ENCODE measurements around the gene RIC1. TPM values are rescaled to one million over a fixed set of nuclear protein-coding genes. Genes with fewer than 3 reads are reported as not detected.

RIC1 gene
- total and polyA plus RNA-seq, 2 of the 8 experiments (the other 6 are each of a cell fraction or from before 2014, with no cell fraction given): 10.7 to 24.5 TPM

GRCh38 chr9:5818424-5819142, 189.7 kb downstream of the RIC1 start:
- Histone ChIP-seq H4K20me1 (replicated peaks in 1 of 2; ENCODE audit: control insufficient read depth in 1 of 2, insufficient read depth in 2 of 2, low read length in 2 of 2) (peaks cover 0 to 2% of the 10 kb centered on the region in 2 experiments), H2BK5ac (ENCODE audit: low read depth, low read length) (no peak overlapping the region), H3K79me2 (ENCODE audit: control insufficient read depth in 1 of 2, insufficient read depth in 2 of 2, low read length in 2 of 2) (no peaks in the 10 kb centered on the region), H2BK15ac (ENCODE audit: low read length) (no peak overlapping the region), H4K91ac (replicated peaks; ENCODE audit: insufficient read length, low read length) (no peak overlapping the region), H3K27ac (ENCODE audit: low read depth, low read length) (no peak overlapping the region), H2BK20ac (ENCODE audit: low read length) (no peak overlapping the region), H3K27me3 (replicated peaks in 1 of 4; ENCODE audit: control insufficient read depth in 3 of 4, extremely low read depth in 1 of 4, insufficient read depth in 3 of 4, low read length in 3 of 4) (no peaks in the 10 kb centered on the region), H3K18ac (ENCODE audit: extremely low read depth, low read length) (no peak overlapping the region), H3K79me1 (ENCODE audit: low read depth, low read length) (no peaks in the 10 kb centered on the region), H2AFZ (ENCODE audit: low read length) (no peak overlapping the region), H4K5ac (ENCODE audit: insufficient read length, low read depth, low read length) (no peak overlapping the region), H3K36me3 (ENCODE audit: control insufficient read depth in 2 of 4, insufficient read depth in 4 of 4, low read length in 3 of 4) (peaks cover 0 to 6% (median 0%) of the 10 kb centered on the region in 4 experiments; a peak in 1 of 8 replicates), H3K9ac (replicated peaks in 1 of 4; ENCODE audit: extremely low read depth in 1 of 4, low read depth in 3 of 4, low read length in 3 of 4) (no peak overlapping the region), H3K4me1 (replicated peaks in 1 of 4; ENCODE audit: control insufficient read depth in 3 of 4, insufficient read depth in 4 of 4, low read length in 3 of 4) (no peaks in the 10 kb centered on the region), H2AK5ac (ENCODE audit: low read depth, low read length) (no peak overlapping the region), H3K4me2 (ENCODE audit: insufficient read depth in 1 of 2, low read depth in 2 of 2, low read length in 2 of 2) (no peak overlapping the region), H2BK120ac (replicated peaks; ENCODE audit: low read depth, low read length) (no peak overlapping the region), H3K23me2 (ENCODE audit: low read depth, low read length) (no peaks in the 10 kb centered on the region), H3K4me3 (ENCODE audit: extremely low read depth in 1 of 4, insufficient read depth in 2 of 4, low read depth in 3 of 4, low read length in 4 of 4) (no peak overlapping the region), H4K8ac (ENCODE audit: extremely low read depth, insufficient read depth, low read length) (no peak overlapping the region), H3K9me3 (ENCODE audit: insufficient read depth in 2 of 2, low read depth in 1 of 2, low read length in 1 of 2) (no peaks in the 10 kb centered on the region), H2BK12ac (ENCODE audit: low read depth, low read length) (no peak overlapping the region), H3K56ac (replicated peaks; ENCODE audit: insufficient read length, low read depth, low read length) (no peak overlapping the region), H3K4ac (replicated peaks; ENCODE audit: insufficient read length, low read depth, low read length) (no peak overlapping the region), H3K23ac (ENCODE audit: insufficient read length) (no peak overlapping the region), H3K14ac (ENCODE audit: insufficient read length) (no peak overlapping the region)
- DNase-seq (ENCODE audit: low read depth in 1 of 2, low spot score in 2 of 2): no peak
- TF ChIP-seq BCL11A (IDR thresholded peaks at IDR 0.05; ENCODE audit: low read depth in 2 of 2, low read length in 2 of 2): no peak
- no peak for TF ChIP-seq SP4 (IDR thresholded peaks at IDR 0.05; ENCODE audit: low read length)
- TF ChIP-seq ZNF274 (IDR thresholded peaks at IDR 0.05; ENCODE audit: borderline replicate concordance, extremely low read depth, low read length): no peak
- TF ChIP-seq TCF12 (IDR thresholded peaks at IDR 0.05; ENCODE audit: low read depth, low read length): no peak
- TF ChIP-seq RFX5 (IDR thresholded peaks at IDR 0.05; ENCODE audit: borderline replicate concordance, low read depth, low read length): no peak
- TF ChIP-seq, protein P1, sequence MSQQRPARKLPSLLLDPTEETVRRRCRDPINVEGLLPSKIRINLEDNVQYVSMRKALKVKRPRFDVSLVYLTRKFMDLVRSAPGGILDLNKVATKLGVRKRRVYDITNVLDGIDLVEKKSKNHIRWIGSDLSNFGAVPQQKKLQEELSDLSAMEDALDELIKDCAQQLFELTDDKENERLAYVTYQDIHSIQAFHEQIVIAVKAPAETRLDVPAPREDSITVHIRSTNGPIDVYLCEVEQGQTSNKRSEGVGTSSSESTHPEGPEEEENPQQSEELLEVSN (IDR thresholded peaks at IDR 0.05): no peak
- no peak for TF ChIP-seq CBX8 (IDR thresholded peaks at IDR 0.05; ENCODE audit: borderline replicate concordance, low read depth, low read length)
- no peak for TF ChIP-seq RXRA (IDR thresholded peaks at IDR 0.05; ENCODE audit: insufficient read depth, low read depth, low read length)
- TF ChIP-seq TBP (IDR thresholded peaks at IDR 0.05; ENCODE audit: low read depth, low read length): no peak
- FAIRE-seq: no peak
- ChIA-PET POLR2A (ENCODE audit: partially characterized antibody) (no interaction called here), CTCF (ENCODE audit: partially characterized antibody) (interaction anchor here (0.6 to 1.8 kb wide), 4 partner anchors 16 to 802 kb away, joined by 3 to 4 read pairs (median 3); no protein-coding TSS in a partner anchor)
- 86% methylated on average over 2 of the region's 2 CpGs; no CpG with 5 or more reads in 1 of the 2 experiments for WGBS, 2 experiments (ENCODE audit: extremely low coverage in 1 of 2, insufficient coverage in 1 of 2, insufficient read length in 1 of 2, insufficient replicate concordance in 2 of 2, low coverage in 1 of 2, low lambda C conversion rate in 2 of 2, missing lambda C conversion rate in 1 of 2)
